Measurements from ENCODE around the gene PDXP.
"Not testable (repeated sequence)": the region's sequence is repeated elsewhere in the genome, so short reads cannot be mapped to it uniquely, and the experiment has no call there.

PDXP gene

GRCh38 chr22:37658133-37659065 lies at the start of gene PDXP:
TSS of gene PDXP (plus strand) at chr22:37658723. CDS start at chr22:37658783, 60 bp downstream.
- peak; percentile 98 for FAIRE-seq

GRCh38 chr22:37609240-37610152 lies 49.0 kb upstream of the PDXP start:
- no peak for FAIRE-seq

DNA sequence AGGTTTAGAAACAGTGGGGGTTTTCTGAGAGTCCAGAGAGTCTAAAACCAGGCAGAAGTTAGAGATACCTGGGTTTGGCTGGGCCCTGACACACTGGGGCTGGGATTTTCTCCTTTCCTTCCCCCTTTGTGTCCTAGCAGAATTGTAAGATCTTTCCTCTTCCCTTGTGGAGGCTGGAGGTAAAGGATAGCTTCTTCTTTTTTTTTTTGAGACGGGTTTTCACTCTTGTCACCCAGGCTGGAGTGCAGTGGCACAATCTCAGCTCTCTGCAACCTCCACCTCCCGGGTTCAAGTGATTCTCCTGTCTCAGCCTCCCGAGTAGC lies 48.4 kb upstream of the PDXP start:
- not testable (repeated sequence) for FAIRE-seq

DNA sequence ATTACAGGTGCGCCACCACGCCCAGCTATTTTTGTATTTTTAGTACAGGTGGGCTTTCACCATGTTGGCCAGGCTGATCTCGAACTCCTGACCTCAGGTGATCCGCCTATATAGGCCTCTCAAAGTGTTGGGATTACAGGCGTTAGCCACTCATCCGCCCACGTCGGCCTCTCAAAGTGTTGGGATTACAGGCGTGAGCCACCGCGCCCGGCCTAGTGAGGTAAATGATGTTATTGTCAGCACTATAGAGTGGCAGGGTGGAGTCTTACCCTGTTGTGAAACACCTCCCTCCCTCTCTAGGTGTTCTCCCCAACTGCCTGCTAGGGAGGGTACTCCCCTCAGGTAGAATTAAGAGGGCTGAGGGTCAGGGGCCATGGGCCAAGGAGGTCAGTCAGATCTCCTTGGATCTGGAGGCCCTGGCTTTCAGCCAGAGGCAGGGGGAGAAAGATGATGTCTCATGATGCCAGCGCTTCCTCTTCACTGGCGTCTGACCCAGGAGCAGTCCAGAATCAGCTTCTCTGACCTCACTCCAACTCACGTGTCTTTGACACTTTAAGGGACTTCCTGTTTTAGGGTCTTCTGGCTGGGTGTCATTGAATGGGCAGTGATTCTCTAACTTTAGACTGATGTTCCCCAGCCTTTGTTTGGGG lies 47.9 kb upstream of the PDXP start:
- no peak for FAIRE-seq

DNA sequence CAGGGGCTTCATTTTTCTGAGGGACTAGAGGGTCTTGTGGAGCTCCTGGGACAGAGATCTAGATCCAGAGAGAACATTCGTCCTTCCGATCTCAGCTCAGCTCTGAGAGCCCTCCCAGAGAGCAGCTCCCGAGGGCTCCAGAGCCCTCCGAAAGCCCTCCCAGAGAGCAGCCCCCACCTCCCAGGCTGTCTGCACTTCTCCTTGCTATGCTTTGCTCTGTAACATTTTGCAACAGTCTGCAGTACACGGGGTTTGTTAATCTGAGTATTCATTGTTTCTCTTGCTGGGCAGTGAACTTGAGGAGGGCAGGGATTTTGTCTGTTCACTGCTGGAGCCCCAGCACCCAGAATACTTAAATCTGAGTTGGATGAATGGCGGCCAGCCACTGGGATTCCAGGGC lies 47.3 kb upstream of the PDXP start:
- FAIRE-seq, result no peak

GRCh38 chr22:37616201-37617083 lies 42.1 kb upstream of the PDXP start:
- FAIRE-seq, result no peak

DNA sequence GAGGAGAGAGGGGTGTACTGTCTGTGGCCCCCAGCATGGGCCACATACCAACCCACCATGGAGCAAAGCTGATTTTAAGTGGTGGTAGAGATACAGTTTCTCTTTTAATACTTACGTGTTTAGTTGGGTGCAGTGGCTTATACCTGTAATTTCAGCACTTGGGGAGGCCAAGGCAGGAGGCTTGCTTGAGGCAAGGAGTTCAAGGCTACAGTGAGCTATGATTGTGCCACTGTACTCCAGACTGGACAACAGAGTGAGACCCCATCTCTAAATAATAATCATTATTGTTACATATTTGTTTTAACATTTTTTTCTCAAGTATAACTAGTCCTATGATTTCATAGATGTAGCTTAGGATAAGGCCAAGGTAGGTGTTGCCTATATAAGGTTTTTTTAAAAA lies 41.1 kb upstream of the PDXP start:
- no peak for FAIRE-seq

- FAIRE-seq, result no peak
Measured at GRCh38 chr22:37618072-37618656, 40.4 kb upstream of the PDXP start.

DNA sequence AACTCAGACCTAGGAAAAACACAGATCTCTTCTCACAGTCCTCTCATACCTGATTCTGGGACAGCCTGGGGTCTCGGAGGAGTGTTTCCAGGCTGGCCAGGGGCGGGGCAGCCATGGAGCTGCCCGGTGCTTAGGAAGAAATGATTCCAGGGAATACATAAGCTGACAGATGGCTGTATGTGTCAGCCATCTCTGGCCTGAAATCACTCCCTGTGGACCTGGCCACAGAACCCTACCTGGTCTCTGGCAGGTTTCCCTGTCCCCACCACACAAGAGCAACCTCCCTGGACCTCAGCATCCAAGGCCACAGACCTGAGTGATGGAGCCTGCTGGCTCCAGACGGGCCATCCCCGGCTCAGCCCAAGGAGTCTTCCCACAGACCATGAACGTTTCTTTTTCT lies 39.8 kb upstream of the PDXP start:
- no peak for FAIRE-seq

DNA sequence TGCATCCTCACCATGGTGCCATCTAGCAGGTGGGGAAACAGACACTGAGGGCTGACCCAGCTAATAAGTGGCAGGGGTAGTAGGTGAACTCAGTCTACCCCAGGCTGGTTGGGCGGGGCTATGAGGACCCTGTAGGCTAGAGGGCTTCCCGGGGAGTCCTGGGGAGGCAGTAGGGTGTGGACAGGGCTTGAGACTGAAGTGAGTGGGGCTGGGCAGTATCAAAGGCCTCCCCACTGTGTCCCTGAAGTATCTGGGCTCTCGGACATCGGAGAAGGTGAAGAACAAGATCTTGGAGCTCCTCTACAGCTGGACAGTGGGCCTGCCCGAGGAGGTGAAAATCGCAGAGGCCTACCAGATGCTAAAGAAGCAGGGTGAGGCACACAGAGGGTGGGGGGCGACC lies 38.5 kb upstream of the PDXP start:
- no peak for FAIRE-seq

GRCh38 chr22:37621352-37621860 lies 37.1 kb upstream of the PDXP start:
- no peak for FAIRE-seq

DNA sequence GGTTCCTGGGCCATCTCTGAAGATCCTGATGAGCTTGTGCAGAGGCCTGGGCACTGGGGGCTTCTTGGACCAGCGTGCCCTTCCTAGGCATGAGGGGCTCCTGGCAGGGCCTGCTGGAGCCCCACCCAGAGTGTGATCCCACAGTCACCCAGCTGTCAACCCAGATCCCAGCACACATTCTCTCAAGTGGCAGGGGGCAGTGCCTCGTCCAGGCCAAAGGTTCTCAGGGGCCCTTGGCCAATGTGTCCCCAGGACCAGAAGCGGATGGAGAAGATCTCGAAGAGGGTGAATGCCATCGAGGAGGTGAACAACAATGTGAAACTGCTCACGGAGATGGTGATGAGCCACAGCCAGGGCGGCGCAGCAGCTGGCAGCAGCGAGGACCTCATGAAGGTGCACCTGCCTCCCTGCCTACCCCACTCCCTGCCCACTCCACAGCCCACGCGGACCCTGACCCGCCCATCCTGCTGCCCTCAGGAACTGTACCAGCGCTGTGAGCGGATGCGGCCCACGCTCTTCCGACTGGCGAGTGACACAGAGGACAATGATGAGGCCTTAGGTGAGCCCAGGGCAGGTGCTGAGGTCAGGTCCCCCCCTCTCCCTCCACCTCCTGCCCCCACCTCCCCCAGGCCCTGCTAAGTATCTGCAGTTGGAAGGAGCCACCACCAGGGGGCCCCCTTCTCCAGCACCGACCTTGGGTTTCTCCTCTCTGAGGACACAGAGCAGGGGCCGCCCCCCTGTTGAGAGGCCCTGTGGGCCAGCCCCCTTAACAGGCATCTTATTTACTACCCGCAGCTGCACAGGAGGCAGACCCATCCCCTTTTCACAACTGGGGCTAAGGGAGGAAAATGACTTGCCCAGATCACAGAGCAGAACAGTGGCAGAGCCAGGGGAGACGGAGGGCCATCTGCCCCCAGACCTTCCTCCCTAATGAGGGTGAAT lies 35.2 kb upstream of the PDXP start:
- FAIRE-seq, result no peak

- FAIRE-seq, result no peak
Measured at GRCh38 chr22:37624017-37624365, 34.5 kb upstream of the PDXP start.

GRCh38 chr22:37624876-37625275 lies 33.6 kb upstream of the PDXP start:
- FAIRE-seq, result no peak

- FAIRE-seq, result no peak
Measured at GRCh38 chr22:37625737-37626136, 32.8 kb upstream of the PDXP start.

- no peak for FAIRE-seq
Measured at GRCh38 chr22:37626144-37626543, 32.4 kb upstream of the PDXP start.

DNA sequence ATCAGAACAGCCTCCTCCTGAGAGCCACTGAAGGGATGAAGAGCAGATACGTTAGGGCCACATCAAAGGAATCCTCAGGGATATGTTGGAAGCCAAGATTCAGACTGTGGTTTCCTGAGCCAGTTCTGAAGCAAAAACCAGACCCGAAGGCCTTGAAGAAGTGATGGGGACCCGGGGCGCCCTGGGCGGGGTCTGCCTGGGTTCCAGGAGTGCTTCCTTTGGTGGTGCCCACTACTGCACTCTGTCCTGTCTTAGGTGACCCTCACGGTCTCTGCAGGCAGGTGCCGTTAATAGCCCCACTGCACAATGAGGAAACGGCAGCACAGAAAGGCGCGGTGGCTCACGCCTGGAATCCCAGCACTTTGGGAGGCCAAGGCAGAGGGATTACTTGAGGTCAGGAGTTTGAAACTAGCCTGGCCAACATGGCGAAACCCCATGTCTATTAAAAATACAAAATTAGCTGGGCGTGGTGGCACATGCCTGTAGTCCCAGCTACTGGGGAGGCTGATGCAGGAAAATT lies 31.9 kb upstream of the PDXP start:
- FAIRE-seq, result no peak

DNA sequence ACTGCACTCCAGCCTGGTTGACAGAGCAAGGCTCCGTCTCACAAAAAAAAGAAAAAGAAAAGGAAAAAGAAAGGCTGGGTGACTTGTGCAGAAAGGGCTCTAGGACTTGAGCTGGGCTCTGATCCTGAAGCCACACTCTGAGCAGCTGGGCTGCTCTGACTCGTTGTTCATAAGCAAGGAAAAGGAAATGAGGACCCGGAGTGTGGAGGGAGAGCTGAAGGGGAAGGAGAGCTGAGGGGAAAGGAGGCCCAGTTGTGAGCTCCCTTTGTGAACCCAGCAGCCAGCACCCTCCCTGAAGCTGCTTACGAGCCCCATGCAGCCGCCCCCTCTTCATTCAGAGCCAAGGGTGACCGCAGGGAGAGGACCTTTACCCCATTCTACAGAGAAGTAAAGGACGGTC lies 31.4 kb upstream of the PDXP start:
- FAIRE-seq, result no peak

- FAIRE-seq, result no peak
Measured at GRCh38 chr22:37627545-37627944, 31.0 kb upstream of the PDXP start.

DNA sequence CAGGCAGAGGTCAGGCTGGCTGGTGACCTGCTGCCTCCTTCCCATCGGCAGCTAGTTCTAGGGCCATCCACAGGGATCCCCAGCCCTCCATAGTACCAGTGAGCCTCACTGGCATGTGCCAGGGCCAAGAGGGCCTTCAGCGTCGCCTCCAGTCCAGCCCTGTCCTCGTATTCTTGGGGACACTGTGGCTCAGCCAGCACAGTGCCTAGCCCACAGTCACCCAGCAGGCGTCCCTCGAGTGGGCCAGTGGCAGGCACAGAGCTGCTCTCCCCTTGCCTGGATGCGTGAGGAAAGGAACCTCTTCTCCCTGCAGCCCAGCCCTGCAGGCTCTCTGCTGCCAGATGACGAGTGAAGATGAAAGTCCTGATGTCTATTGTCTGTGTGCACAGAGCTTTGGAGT lies 29.7 kb upstream of the PDXP start:
- FAIRE-seq, result no peak
